ENCODE results near the gene EOLA1. TPM values are rescaled to one million over a fixed set of nuclear protein-coding genes. Genes with fewer than 3 reads are reported as not detected.
"Not testable (repeated sequence)": the region's sequence is repeated elsewhere in the genome, so short reads cannot be mapped to it uniquely, and the experiment has no call there.

EOLA1 gene
- total RNA-seq, 2 donors from 2014 or later: 66.3 to 72.5 TPM

- H3K27ac Mint-ChIP-seq: no peak overlapping the region
- no peaks in the 10 kb centered on the region for H3K27me3 Mint-ChIP-seq
- no peaks in the 10 kb centered on the region for H3K9me3 ChIP-seq (ENCODE audit: control insufficient read depth, low read length, poor library complexity, severe bottlenecking)
- H3K4me1 Mint-ChIP-seq: no peaks in the 10 kb centered on the region
- DNase-seq: no peak
- ATAC-seq: no peak
- no peak overlapping the region for H3K4me3 Mint-ChIP-seq
- no peaks in the 10 kb centered on the region for H3K36me3 Mint-ChIP-seq (ENCODE audit: low read depth)
These were observed 28.0 kb downstream of the EOLA1 start for GRCh38 chrX:149568701-149569296.

GRCh38 chrX:149569770-149570169 is 29.0 kb downstream of the EOLA1 start:
- DNase-seq (no peak), ATAC-seq (no peak)
- no peaks in the 10 kb centered on the region for H3K9me3 ChIP-seq (ENCODE audit: control insufficient read depth, low read length, poor library complexity, severe bottlenecking)
- Mint-ChIP-seq H3K36me3 (ENCODE audit: low read depth) (no peaks in the 10 kb centered on the region), H3K4me3 (no peak overlapping the region), H3K4me1 (no peaks in the 10 kb centered on the region), H3K27ac (no peak overlapping the region), H3K27me3 (no peaks in the 10 kb centered on the region)

- no peaks in the 10 kb centered on the region for H3K9me3 ChIP-seq (ENCODE audit: control insufficient read depth, low read length, poor library complexity, severe bottlenecking)
- H3K4me1 Mint-ChIP-seq: no peaks in the 10 kb centered on the region
- DNase-seq (no peak), ATAC-seq (no peak)
- H3K27ac Mint-ChIP-seq: no peak overlapping the region
- no peaks in the 10 kb centered on the region for H3K36me3 Mint-ChIP-seq (ENCODE audit: low read depth)
- no peak overlapping the region for H3K4me3 Mint-ChIP-seq
- no peaks in the 10 kb centered on the region for H3K27me3 Mint-ChIP-seq
These were observed 29.9 kb downstream of the EOLA1 start for GRCh38 chrX:149570668-149571067.

GRCh38 chrX:149571770-149572169 is 31.0 kb downstream of the EOLA1 start:
- H3K4me3 Mint-ChIP-seq: no peak overlapping the region
- DNase-seq (no peak), ATAC-seq (no peak)
- H3K9me3 ChIP-seq (ENCODE audit: control insufficient read depth, low read length, poor library complexity, severe bottlenecking): no peaks in the 10 kb centered on the region
- H3K27me3 Mint-ChIP-seq: no peaks in the 10 kb centered on the region
- H3K27ac Mint-ChIP-seq: no peak overlapping the region
- H3K4me1 Mint-ChIP-seq: no peaks in the 10 kb centered on the region
- H3K36me3 Mint-ChIP-seq (ENCODE audit: low read depth): no peaks in the 10 kb centered on the region

GRCh38 chrX:149572743-149573142 is 31.9 kb downstream of the EOLA1 start:
- ATAC-seq (no peak), DNase-seq (no peak)
- Mint-ChIP-seq H3K4me1 (no peaks in the 10 kb centered on the region), H3K27ac (no peak overlapping the region), H3K4me3 (no peak overlapping the region), H3K36me3 (ENCODE audit: low read depth) (no peaks in the 10 kb centered on the region), H3K27me3 (no peaks in the 10 kb centered on the region)
- no peaks in the 10 kb centered on the region for H3K9me3 ChIP-seq (ENCODE audit: control insufficient read depth, low read length, poor library complexity, severe bottlenecking)

DNA sequence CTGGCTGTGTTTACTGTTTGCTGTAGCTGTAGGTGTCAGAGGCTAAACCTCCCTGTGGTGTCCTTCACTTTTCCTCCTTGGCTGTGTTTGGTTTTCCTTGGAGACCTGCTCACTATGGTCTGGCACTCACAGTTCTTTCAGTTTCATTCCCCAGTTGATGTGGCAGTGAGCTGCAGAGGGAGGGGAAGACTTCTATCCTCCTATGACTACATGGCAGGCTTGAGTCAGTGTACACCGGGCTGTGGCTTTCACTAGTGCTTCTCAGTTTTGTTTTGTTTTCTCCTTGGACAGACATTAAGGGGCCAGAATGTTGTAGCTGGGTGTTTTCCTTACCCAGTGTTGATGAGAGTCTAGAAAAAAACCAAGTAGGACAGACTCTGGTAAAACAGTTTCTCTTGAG is 32.6 kb downstream of the EOLA1 start:
- not testable (repeated sequence) for H3K27ac Mint-ChIP-seq; H3K9me3 ChIP-seq (ENCODE audit: control insufficient read depth, low read length, poor library complexity, severe bottlenecking); H3K4me3 Mint-ChIP-seq; H3K36me3 Mint-ChIP-seq (ENCODE audit: low read depth); ATAC-seq; DNase-seq; H3K27me3 Mint-ChIP-seq; H3K4me1 Mint-ChIP-seq

- ATAC-seq; H3K36me3 Mint-ChIP-seq (ENCODE audit: low read depth); DNase-seq; H3K9me3 ChIP-seq (ENCODE audit: control insufficient read depth, low read length, poor library complexity, severe bottlenecking); H3K27me3 Mint-ChIP-seq; H3K4me1 Mint-ChIP-seq; H3K4me3 Mint-ChIP-seq; H3K27ac Mint-ChIP-seq: not testable (repeated sequence)
These were observed 44.8 kb downstream of the EOLA1 start for GRCh38 chrX:149585631-149586030.

- not testable (repeated sequence) for DNase-seq; H3K36me3 Mint-ChIP-seq (ENCODE audit: low read depth); H3K27ac Mint-ChIP-seq; ATAC-seq; H3K4me1 Mint-ChIP-seq; H3K27me3 Mint-ChIP-seq; H3K4me3 Mint-ChIP-seq; H3K9me3 ChIP-seq (ENCODE audit: control insufficient read depth, low read length, poor library complexity, severe bottlenecking)
These were observed 46.5 kb downstream of the EOLA1 start, which contains the start of gene MAGEA9B for GRCh38 chrX:149587359-149587758. Gene MAGEA9B (minus strand): TSS chrX:149587459. CDS start chrX:149583179, 4,280 bp downstream.

DNA sequence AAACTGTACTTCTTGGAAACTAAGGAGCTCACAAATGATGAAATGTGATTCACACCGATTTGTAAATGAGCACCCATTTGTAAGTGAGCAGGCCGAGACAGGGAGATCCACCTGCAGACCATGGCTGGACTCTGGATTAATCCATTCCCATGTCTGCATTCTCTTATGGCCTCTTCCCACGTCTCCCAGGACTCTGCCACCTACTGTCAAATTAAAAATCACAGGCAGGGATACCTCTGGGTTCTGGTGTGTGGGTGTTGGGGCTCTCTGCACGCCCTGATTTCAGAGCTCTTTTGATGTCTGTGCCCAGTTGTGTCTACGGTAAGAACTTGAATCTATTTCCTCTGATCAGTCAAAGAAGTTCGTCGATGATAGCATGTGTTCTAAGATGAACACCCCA is 50.2 kb downstream of the EOLA1 start:
- not testable (repeated sequence) for H3K9me3 ChIP-seq (ENCODE audit: control insufficient read depth, low read length, poor library complexity, severe bottlenecking); ATAC-seq; H3K27me3 Mint-ChIP-seq; H3K36me3 Mint-ChIP-seq (ENCODE audit: low read depth); H3K4me1 Mint-ChIP-seq; DNase-seq; H3K27ac Mint-ChIP-seq; H3K4me3 Mint-ChIP-seq

- not testable (repeated sequence) for ATAC-seq; H3K9me3 ChIP-seq (ENCODE audit: control insufficient read depth, low read length, poor library complexity, severe bottlenecking); H3K27me3 Mint-ChIP-seq; H3K27ac Mint-ChIP-seq; H3K4me3 Mint-ChIP-seq; DNase-seq; H3K36me3 Mint-ChIP-seq (ENCODE audit: low read depth); H3K4me1 Mint-ChIP-seq
These were observed 54.4 kb downstream of the EOLA1 start, which contains the start of gene HSFX2 for GRCh38 chrX:149595214-149595613. Gene HSFX2 (minus strand): TSS chrX:149595314. CDS start chrX:149594700, 614 bp downstream.

DNA sequence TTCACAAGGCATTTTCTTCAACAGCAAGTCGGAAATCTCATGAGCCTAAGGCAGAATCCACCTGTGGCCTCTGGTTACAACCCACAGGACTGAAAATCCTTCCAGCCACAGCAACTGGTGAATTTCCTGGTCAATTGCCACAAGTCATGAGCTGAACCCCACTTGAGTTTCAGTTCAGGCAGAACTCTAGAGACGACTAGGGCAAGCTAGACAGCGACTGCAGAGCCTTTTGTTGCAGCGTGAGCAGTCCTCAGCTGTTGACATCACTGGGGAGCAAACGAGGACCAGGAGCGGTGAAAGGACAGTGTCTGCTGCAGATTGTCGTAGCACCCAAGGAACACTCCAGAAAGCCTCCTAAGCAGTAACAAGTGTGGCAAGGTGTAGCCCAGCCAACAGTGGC is 55.1 kb downstream of the EOLA1 start:
- not testable (repeated sequence) for ATAC-seq; H3K4me1 Mint-ChIP-seq; H3K27me3 Mint-ChIP-seq; H3K9me3 ChIP-seq (ENCODE audit: control insufficient read depth, low read length, poor library complexity, severe bottlenecking); DNase-seq; H3K27ac Mint-ChIP-seq; H3K36me3 Mint-ChIP-seq (ENCODE audit: low read depth); H3K4me3 Mint-ChIP-seq

Other genes with a start within 250 kb of the EOLA1 start
- gene IDS, start 35.7 kb upstream of the EOLA1 start, total RNA-seq: 100 to 1,000 TPM; 346 to 507 TPM
- gene HSFX3, start 8.9 kb downstream of the EOLA1 start, total RNA-seq: not detected
- not detected for gene MAGEA9B, start 46.4 kb downstream of the EOLA1 start, total RNA-seq
- not detected for gene HSFX2, start 54.3 kb downstream of the EOLA1 start, total RNA-seq
- gene TMEM185A, start 90.8 kb downstream of the EOLA1 start, total RNA-seq: 10 to 100 TPM; 10.6 to 20.7 TPM
- gene MAGEA11, start 171.0 kb downstream of the EOLA1 start, total RNA-seq: not detected
- gene HSFX1, start 233.1 kb downstream of the EOLA1 start, total RNA-seq: under 1 TPM; 0.22 to 0.76 TPM
- not detected for gene MAGEA9, start 240.9 kb downstream of the EOLA1 start, total RNA-seq

All from T-helper 17 cell (primary cell).